HepG2 (cell line): Measurements from ENCODE around the gene SIVA1. TPM values are rescaled to one million over a fixed set of nuclear protein-coding genes. Genes with fewer than 3 reads are reported as not detected.

Experiments
- CBX1 ChIP-seq: IDR thresholded peaks from one replicate; pipeline ENCODE4 v1.6.1; 2016; ENCODE audit warnings: antibody characterized with exemption, low read depth
- GMEB2 ChIP-seq: IDR thresholded peaks from 2 replicates; pipeline ENCODE4 v1.6.1; 2016; ENCODE audit warnings: missing biosample characterization, missing genetic modification reagents, low read depth
- HMGA1 ChIP-seq: sonication (generic); formaldehyde crosslinking; conservative IDR thresholded peaks from 2 replicates; pipeline ENCODE4 v1.4.0; 2020; ENCODE audit warnings: missing genetic modification reagents
- HNRNPL ChIP-seq: fragments of 200-400 bp; formaldehyde crosslinking; IDR thresholded peaks from 2 replicates; pipeline ENCODE4 v1.6.1; 2017; ENCODE audit warnings: mild to moderate bottlenecking, low read depth, low read length
- JDP2 ChIP-seq: sonication (generic); formaldehyde crosslinking; IDR thresholded peaks from 2 replicates; pipeline ENCODE4 v1.8.1; 2022; ENCODE audit warnings: missing genetic modification reagents, borderline replicate concordance
- NR1H2 ChIP-seq: sonication (generic); formaldehyde crosslinking; IDR thresholded peaks from 2 replicates; pipeline ENCODE4 v1.8.1; 2022; ENCODE audit warnings: low read depth, missing genetic modification reagents, borderline replicate concordance
- SAP130 ChIP-seq: IDR thresholded peaks from 2 replicates; pipeline ENCODE4 v1.6.1; 2016; ENCODE audit warnings: low read depth
- SOX5 ChIP-seq: IDR thresholded peaks from 2 replicates; pipeline ENCODE4 v1.6.1; 2016; ENCODE audit warnings: borderline replicate concordance
- U2AF2 ChIP-seq: fragments of 200-400 bp; formaldehyde crosslinking; IDR thresholded peaks from 2 replicates; pipeline ENCODE4 v1.6.1; 2017; ENCODE audit warnings: low read depth, mild to moderate bottlenecking, low read length
- ZBTB43 ChIP-seq: sonication (generic); formaldehyde crosslinking; conservative IDR thresholded peaks from 2 replicates; pipeline ENCODE4 v1.4.0; 2020; ENCODE audit warnings: missing genetic modification reagents
- ZFAT ChIP-seq: sonication (generic); formaldehyde crosslinking; conservative IDR thresholded peaks from 2 replicates; pipeline ENCODE4 v1.8.1; 2023; ENCODE audit warnings: missing genetic modification reagents, inconsistent platforms
- ZMYM2 ChIP-seq: sonication (generic); formaldehyde crosslinking; IDR thresholded peaks from 2 replicates; pipeline ENCODE4 v1.8.0; 2022; ENCODE audit warnings: mild to moderate bottlenecking, missing genetic modification reagents
- ZNF577 ChIP-seq: sonication (generic); formaldehyde crosslinking; IDR thresholded peaks from 2 replicates; pipeline ENCODE4 v1.4.0; 2020; ENCODE audit warnings: mild to moderate bottlenecking, low read depth, missing genetic modification reagents, borderline replicate concordance
- ZNF713 ChIP-seq: sonication (generic); formaldehyde crosslinking; IDR thresholded peaks from 2 replicates; pipeline ENCODE4 v1.4.0; 2020; ENCODE audit warnings: mild to moderate bottlenecking, missing genetic modification reagents
- ZNF770 ChIP-seq: sonication (generic); formaldehyde crosslinking; IDR thresholded peaks from 2 replicates; pipeline ENCODE4 v1.5.0; 2020; ENCODE audit warnings: mild to moderate bottlenecking, missing genetic modification reagents
- ZNF816 ChIP-seq: sonication (generic); formaldehyde crosslinking; IDR thresholded peaks from 2 replicates; pipeline ENCODE4 v1.8.0; 2022; ENCODE audit warnings: missing genetic modification reagents, mild to moderate bottlenecking, borderline replicate concordance
- ZSCAN5A ChIP-seq: sonication (generic); formaldehyde crosslinking; IDR thresholded peaks from 2 replicates; pipeline ENCODE4 v1.8.0; 2022; ENCODE audit warnings: mild to moderate bottlenecking, missing genetic modification reagents, borderline replicate concordance
- polyA plus RNA-seq, 8 experiments: library from polyadenylated mRNA; depleted of rRNA in 3 of 8; stranded (reverse) in 7 of 8; unstranded in 1 of 8; fragments of >200 nt; fragmentation: Illumina TruSeq in 4 of 8; extraction: Trizol in 4 of 8; gene quantifications; 2 replicates each; pipeline versions ENCODE4 v1.2.1 to v1.2.3, GENCODE V29; 2011 to 2016; ENCODE audit warnings: low read depth in 4 of 8, missing spikeins in 1 of 8, mixed read lengths in 1 of 8; ENCODE audit not compliant: insufficient read depth in 1 of 8
- total RNA-seq, 5 experiments: library from RNA; depleted of rRNA; stranded (reverse); fragments of >200 nt; fragmentation: Illumina TruSeq; extraction: Trizol; gene quantifications; 2 replicates each; pipeline ENCODE4 v1.2.3, GENCODE V29; 2016; ENCODE audit warnings: low read depth in 1 of 5
- TF ChIP-seq, protein P1 (sequence below): IDR thresholded peaks from 2 replicates; pipeline ENCODE4 v1.6.1; 2016; ENCODE audit warnings: low read depth

SIVA1 gene
- total and polyA plus RNA-seq, 2 of the 13 experiments (the other 11 are each of a cell fraction or from before 2014, with no cell fraction given): 123 to 186 TPM

GRCh38 chr14:104752735-104753527, at the start of gene SIVA1 (continued):
- TF ChIP-seq ZNF770 (CRISPR knock-in tag): no peak
- peak; percentile 88 for TF ChIP-seq GMEB2 (CRISPR knock-in tag)
- no peak; the same call in 1 of the 2 replicates for TF ChIP-seq ZBTB43
- 0 out of 2 replicates have a peak, but pooled peaks have one; percentile 78 for TF ChIP-seq ZNF577 (CRISPR knock-in tag)
- no peak for TF ChIP-seq HMGA1 (CRISPR knock-in tag)
- TF ChIP-seq, protein P1, sequence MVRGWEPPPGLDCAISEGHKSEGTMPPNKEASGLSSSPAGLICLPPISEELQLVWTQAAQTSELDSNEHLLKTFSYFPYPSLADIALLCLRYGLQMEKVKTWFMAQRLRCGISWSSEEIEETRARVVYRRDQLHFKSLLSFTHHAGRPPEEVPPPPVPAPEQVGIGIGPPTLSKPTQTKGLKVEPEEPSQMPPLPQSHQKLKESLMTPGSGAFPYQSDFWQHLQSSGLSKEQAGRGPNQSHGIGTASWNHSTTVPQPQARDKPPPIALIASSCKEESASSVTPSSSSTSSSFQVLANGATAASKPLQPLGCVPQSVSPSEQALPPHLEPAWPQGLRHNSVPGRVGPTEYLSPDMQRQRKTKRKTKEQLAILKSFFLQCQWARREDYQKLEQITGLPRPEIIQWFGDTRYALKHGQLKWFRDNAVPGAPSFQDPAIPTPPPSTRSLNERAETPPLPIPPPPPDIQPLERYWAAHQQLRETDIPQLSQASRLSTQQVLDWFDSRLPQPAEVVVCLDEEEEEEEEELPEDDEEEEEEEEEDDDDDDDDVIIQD (CRISPR knock-in tag): peak; percentile 13; the same call in 1 of the 2 replicates
- no peak for TF ChIP-seq U2AF2
- peak; percentile 76; the same call in 1 of the 2 replicates for TF ChIP-seq ZMYM2 (CRISPR knock-in tag)
- peak; percentile 76; the same call in 1 of the 2 replicates for TF ChIP-seq ZNF816 (CRISPR knock-in tag)
- TF ChIP-seq ZNF713 (CRISPR knock-in tag): no peak; the same call in 1 of the 2 replicates
- no peak for TF ChIP-seq CBX1
- no peak for TF ChIP-seq ZFAT (CRISPR knock-in tag)
- peak; percentile 16 for TF ChIP-seq SOX5 (CRISPR knock-in tag)
- TF ChIP-seq ZSCAN5A: 0 out of 2 replicates have a peak, but pooled peaks have one; percentile 15
- peak; percentile 71; the same call in 1 of the 2 replicates for TF ChIP-seq HNRNPL
- TF ChIP-seq JDP2 (CRISPR knock-in tag): no peak
- peak; percentile 87 for TF ChIP-seq SAP130 (CRISPR knock-in tag)
- no peak; the same call in 1 of the 2 replicates for TF ChIP-seq NR1H2 (CRISPR knock-in tag)
